IMR-90 (cell line): ENCODE data around the gene NTPCR.

ENCODE experiments used
- BHLHE40 ChIP-seq: fragments of 150-350 bp; IDR thresholded peaks from 2 replicates; pipeline ENCODE4 v1.6.1; 2016; ENCODE audit warnings: mild to moderate bottlenecking, low read depth, low read length
- CEBPB ChIP-seq: IDR thresholded peaks from 2 replicates; pipeline ENCODE4 v1.6.1; 2012; ENCODE audit warnings: low read depth, low read length, improper control_type of control experiment
- CHD1 ChIP-seq: IDR thresholded peaks from 2 replicates; pipeline ENCODE4 v1.6.1; 2012; ENCODE audit warnings: low read depth, low read length, improper control_type of control experiment
- CTCF ChIP-seq: conservative IDR thresholded peaks from 2 replicates; pipeline ENCODE4 v1.5.1; 2012; ENCODE audit warnings: mild to moderate bottlenecking, low read depth, low read length, improper control_type of control experiment
- ELK1 ChIP-seq: fragments of 150-350 bp; IDR thresholded peaks from 2 replicates; pipeline ENCODE4 v1.6.1; 2016; ENCODE audit warnings: low read depth, mild to moderate bottlenecking, low read length, moderate library complexity, borderline replicate concordance
- FOS ChIP-seq: fragments of 150-350 bp; IDR thresholded peaks from 2 replicates; pipeline ENCODE4 v1.6.1; 2016; ENCODE audit warnings: low read depth, low read length
- MAFK ChIP-seq: IDR thresholded peaks from 2 replicates; pipeline ENCODE4 v1.6.1; 2012; ENCODE audit warnings: low read depth, low read length, improper control_type of control experiment
- MAZ ChIP-seq: IDR thresholded peaks from 2 replicates; pipeline ENCODE4 v1.6.1; 2012; ENCODE audit warnings: low read depth, mild to moderate bottlenecking, low read length, improper control_type of control experiment, moderate library complexity, borderline replicate concordance
- MXI1 ChIP-seq: IDR thresholded peaks from 2 replicates; pipeline ENCODE4 v1.6.1; 2012; ENCODE audit warnings: low read depth, mild to moderate bottlenecking, low read length, moderate library complexity, borderline replicate concordance
- NFE2L2 ChIP-seq: fragments of 150-350 bp; IDR thresholded peaks from 2 replicates; pipeline ENCODE4 v1.6.1; 2016; ENCODE audit warnings: low read depth, mild to moderate bottlenecking, low read length
- POLR2A ChIP-seq: IDR thresholded peaks from 2 replicates; pipeline ENCODE4 v1.6.1; 2012; ENCODE audit warnings: mild to moderate bottlenecking, low read depth, low read length
- RAD21 ChIP-seq: IDR thresholded peaks from 2 replicates; pipeline ENCODE4 v1.6.1; 2012; ENCODE audit warnings: low read length, improper control_type of control experiment
- RFX5 ChIP-seq: IDR thresholded peaks from 2 replicates; pipeline ENCODE4 v1.8.0; 2012; ENCODE audit warnings: low read depth, mild to moderate bottlenecking, low read length, moderate library complexity
- SMC3 ChIP-seq: fragments of 150-350 bp; IDR thresholded peaks from 2 replicates; pipeline ENCODE4 v1.6.1; 2016; ENCODE audit warnings: low read depth, mild to moderate bottlenecking, antibody characterized with exemption, low read length, moderate library complexity

DNA sequence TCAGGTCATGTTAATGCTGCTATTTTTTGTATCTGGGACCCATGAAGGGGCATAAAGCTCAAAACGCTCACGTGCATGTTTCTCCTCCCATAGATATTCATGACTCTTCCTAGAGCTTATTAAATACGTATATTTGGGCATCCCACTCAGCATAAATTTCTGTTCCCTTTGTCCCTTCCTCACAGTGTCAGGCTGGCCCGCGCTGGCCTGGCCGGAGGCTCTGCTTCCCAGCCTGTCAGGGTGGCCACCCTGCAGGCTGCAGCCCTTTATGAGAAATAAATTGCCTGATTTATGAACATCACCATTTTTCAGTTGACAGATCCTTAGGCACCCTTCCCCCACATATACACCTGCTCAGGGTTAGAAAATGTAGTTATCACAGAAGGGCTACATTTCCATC is 44.0 kb upstream of the NTPCR start:
- no peak for TF ChIP-seq CEBPB
- no peak for TF ChIP-seq CTCF
- TF ChIP-seq MAFK: no peak
- TF ChIP-seq MXI1: no peak
- no peak for TF ChIP-seq POLR2A
- TF ChIP-seq BHLHE40: no peak
- TF ChIP-seq CHD1: no peak
- TF ChIP-seq RAD21: no peak
- no peak for TF ChIP-seq ELK1
- TF ChIP-seq MAZ: no peak
- TF ChIP-seq SMC3: no peak
- no peak for TF ChIP-seq FOS
- TF ChIP-seq RFX5: no peak
- no peak for TF ChIP-seq NFE2L2
